ENCODE results near the gene CCDC87. TPM values are rescaled to one million over a fixed set of nuclear protein-coding genes. Genes with fewer than 3 reads are reported as not detected.

Gene CCDC87
- total and polyA plus RNA-seq, 2 experiments from 2014 or later = 0.39 to 1.2 TPM

- TF ChIP-seq REST (IDR thresholded peaks at IDR 0.05; ENCODE audit: unreplicated experiment) = no peak
- TF ChIP-seq ZNF331 (CRISPR knock-in tag; IDR thresholded peaks at IDR 0.05; ENCODE audit: low read depth) = no peak
- TF ChIP-seq ZNF462 (CRISPR knock-in tag; IDR thresholded peaks at IDR 0.05) = no peak
- no peak for TF ChIP-seq CREB1 (CRISPR knock-in tag; IDR thresholded peaks at IDR 0.05; ENCODE audit: low read depth)
Observed at GRCh38 chr11:66631883-66632282, 39.0 kb upstream of the CCDC87 start (continued).

- ATAC-seq (no peak), DNase-seq (ENCODE audit: low spot score) (no peak)
- Histone ChIP-seq H3K27me3 (ENCODE audit: insufficient read depth) (no peaks in the 10 kb centered on the region), H2AFZ (no peak overlapping the region), H3K79me2 (replicated peaks; ENCODE audit: insufficient read depth) (peaks cover 100% of the 10 kb centered on the region), H3K4me1 (ENCODE audit: insufficient read depth) (no peaks in the 10 kb centered on the region), H3F3A (replicated peaks; ENCODE audit: low read depth) (peaks cover 33% of the 10 kb centered on the region), H3K9me2 (ENCODE audit: insufficient read depth) (no peaks in the 10 kb centered on the region), H3K4me2 (no peak overlapping the region), H4K20me1 (replicated peaks; ENCODE audit: insufficient read depth) (peaks cover 76% of the 10 kb centered on the region), H3K27ac (ENCODE audit: low read depth) (no peak overlapping the region), H3K36me3 (ENCODE audit: insufficient read depth) (peaks cover 56% of the 10 kb centered on the region), H3K4me3 (no peak overlapping the region)
- Mint-ChIP-seq H3K4me1 (no peaks in the 10 kb centered on the region), H3K4me3 (no peak overlapping the region), H3K27ac (no peak overlapping the region), H3K36me3 (ENCODE audit: low read depth) (peaks cover 86% of the 10 kb centered on the region), H3K9me3 (no peaks in the 10 kb centered on the region), H3K27me3 (ENCODE audit: insufficient read depth, low read depth, poor library complexity) (peaks cover 9% of the 10 kb centered on the region)
- TF ChIP-seq EZH2phosphoT487 (IDR thresholded peaks at IDR 0.05; ENCODE audit: unreplicated experiment) (no peak), EZH2 (IDR thresholded peaks at IDR 0.05; ENCODE audit: low read depth, unreplicated experiment) (no peak), ZNF114 (CRISPR knock-in tag; IDR thresholded peaks at IDR 0.05) (no peak)
Observed at GRCh38 chr11:66629356-66629755, 36.5 kb upstream of the CCDC87 start.
